A673 (cell line): ENCODE measurements around the gene ST3GAL2.
"Not testable (repeated sequence)": the region's sequence is repeated elsewhere in the genome, so short reads cannot be mapped to it uniquely, and the experiment has no call there.

Experiments used
- EZH2 ChIP-seq: fragments of 200-600 bp; sonication (generic); IDR thresholded peaks from 2 replicates; pipeline ENCODE4 v1.6.1; 2017; ENCODE audit warnings: borderline replicate concordance, low read depth, mild to moderate bottlenecking, mixed read lengths, antibody characterized with exemption, low read length; ENCODE audit not compliant: poor library complexity, severe bottlenecking
- TF ChIP-seq, protein P1 (sequence below): fragments of 300-800, 200-600 bp; sonication (generic); conservative IDR thresholded peaks from 2 replicates; pipeline ENCODE4 v1.5.1; 2017; ENCODE audit warnings: low read depth, mild to moderate bottlenecking, antibody characterized with exemption, low read length, moderate library complexity, mixed read lengths

DNA sequence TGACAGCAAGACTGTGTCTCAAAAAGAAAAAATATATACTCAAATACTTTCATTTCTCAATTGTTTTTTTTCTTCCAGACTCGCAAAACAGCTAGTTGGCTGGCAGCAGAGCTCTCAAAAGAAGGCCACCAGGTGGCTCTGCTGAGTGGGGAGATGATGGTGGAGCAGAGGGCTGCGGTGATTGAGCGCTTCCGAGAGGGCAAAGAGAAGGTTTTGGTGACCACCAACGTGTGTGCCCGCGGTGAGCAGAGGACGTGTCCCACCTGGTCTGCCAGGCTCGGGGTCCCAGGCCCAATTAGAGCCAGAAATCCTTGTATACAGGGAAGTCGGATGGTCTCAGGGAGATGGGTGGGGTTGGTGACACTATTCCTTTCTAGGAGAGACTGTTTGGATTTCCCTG is 68.8 kb downstream of the ST3GAL2 start:
- TF ChIP-seq, protein P1, sequence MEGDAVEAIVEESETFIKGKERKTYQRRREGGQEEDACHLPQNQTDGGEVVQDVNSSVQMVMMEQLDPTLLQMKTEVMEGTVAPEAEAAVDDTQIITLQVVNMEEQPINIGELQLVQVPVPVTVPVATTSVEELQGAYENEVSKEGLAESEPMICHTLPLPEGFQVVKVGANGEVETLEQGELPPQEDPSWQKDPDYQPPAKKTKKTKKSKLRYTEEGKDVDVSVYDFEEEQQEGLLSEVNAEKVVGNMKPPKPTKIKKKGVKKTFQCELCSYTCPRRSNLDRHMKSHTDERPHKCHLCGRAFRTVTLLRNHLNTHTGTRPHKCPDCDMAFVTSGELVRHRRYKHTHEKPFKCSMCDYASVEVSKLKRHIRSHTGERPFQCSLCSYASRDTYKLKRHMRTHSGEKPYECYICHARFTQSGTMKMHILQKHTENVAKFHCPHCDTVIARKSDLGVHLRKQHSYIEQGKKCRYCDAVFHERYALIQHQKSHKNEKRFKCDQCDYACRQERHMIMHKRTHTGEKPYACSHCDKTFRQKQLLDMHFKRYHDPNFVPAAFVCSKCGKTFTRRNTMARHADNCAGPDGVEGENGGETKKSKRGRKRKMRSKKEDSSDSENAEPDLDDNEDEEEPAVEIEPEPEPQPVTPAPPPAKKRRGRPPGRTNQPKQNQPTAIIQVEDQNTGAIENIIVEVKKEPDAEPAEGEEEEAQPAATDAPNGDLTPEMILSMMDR, result peak; percentile 67
- not testable (repeated sequence) for TF ChIP-seq EZH2
